ENCODE data around the gene EIF4EBP2.

The EIF4EBP2 gene

GRCh38 chr10:70432561-70433263 lies 28.8 kb downstream of the EIF4EBP2 start:
- DNase-seq (ENCODE audit: low spot score) = no peak

GRCh38 chr10:70433581-70434280 lies 29.8 kb downstream of the EIF4EBP2 start:
- DNase-seq (ENCODE audit: low spot score) = no peak

- no peak for DNase-seq (ENCODE audit: low spot score)
Observed at GRCh38 chr10:70435241-70436085, 31.5 kb downstream of the EIF4EBP2 start.

- no peak for DNase-seq (ENCODE audit: low spot score)
Observed at GRCh38 chr10:70437721-70438120, 33.8 kb downstream of the EIF4EBP2 start.

GRCh38 chr10:70440296-70441160 lies 36.6 kb downstream of the EIF4EBP2 start:
- DNase-seq (ENCODE audit: low spot score) = no peak

GRCh38 chr10:70441161-70441894 lies 37.4 kb downstream of the EIF4EBP2 start, which contains the start of gene NODAL:
Gene NODAL, minus strand, starts transcription at chr10:70441681. Its CDS starts 14 bp downstream, at chr10:70441667.
- no peak for DNase-seq (ENCODE audit: low spot score)

- no peak for DNase-seq (ENCODE audit: low spot score)
Observed at GRCh38 chr10:70441895-70442309, 38.0 kb downstream of the EIF4EBP2 start.

- DNase-seq (ENCODE audit: low spot score) = no peak
Observed at GRCh38 chr10:70442332-70442988, 38.5 kb downstream of the EIF4EBP2 start.

GRCh38 chr10:70444744-70445143 lies 40.8 kb downstream of the EIF4EBP2 start:
- no peak for DNase-seq (ENCODE audit: low spot score)

GRCh38 chr10:70445718-70446657 lies 42.0 kb downstream of the EIF4EBP2 start:
- no peak for DNase-seq (ENCODE audit: low spot score)

GRCh38 chr10:70448236-70448635 lies 44.3 kb downstream of the EIF4EBP2 start:
- no peak for DNase-seq (ENCODE audit: low spot score)

GRCh38 chr10:70455213-70455630 lies 51.3 kb downstream of the EIF4EBP2 start:
- DNase-seq (ENCODE audit: low spot score) = no peak

- no peak for DNase-seq (ENCODE audit: low spot score)
Observed at GRCh38 chr10:70456164-70456563, 52.2 kb downstream of the EIF4EBP2 start.

- DNase-seq (ENCODE audit: low spot score) = no peak
Observed at GRCh38 chr10:70457759-70458305, 53.9 kb downstream of the EIF4EBP2 start.

GRCh38 chr10:70458329-70459060 lies 54.5 kb downstream of the EIF4EBP2 start:
- peak; percentile 82 for DNase-seq (ENCODE audit: low spot score)

- DNase-seq (ENCODE audit: low spot score) = no peak
Observed at GRCh38 chr10:70459061-70459773, 55.3 kb downstream of the EIF4EBP2 start.

- DNase-seq (ENCODE audit: low spot score) = no peak
Observed at GRCh38 chr10:70459774-70460490, 56.0 kb downstream of the EIF4EBP2 start.
